Neural progenitor cell (in vitro differentiated cells): ENCODE results near the gene SYNM. TPM values are rescaled to one million over a fixed set of nuclear protein-coding genes. Genes with fewer than 3 reads are reported as not detected.

Experiments
- DNase-seq: peaks from one replicate; pipeline ENCODE4 v3.0.0-alpha.2; 2016; ENCODE audit warnings: low spot score
- H2AFZ ChIP-seq: fragments of 200-600 bp; sonication (generic); replicated peaks from 2 replicates; pipeline ENCODE4 v1.6.1; 2016; ENCODE audit warnings: antibody characterized with exemption
- H3F3A ChIP-seq: fragments of 200-600 bp; sonication (generic); 2 replicates; pipeline ENCODE4 v1.6.1; 2016; ENCODE audit warnings: antibody characterized with exemption, low read depth
- H3K27ac ChIP-seq: fragments of 200-600 bp; sonication (generic); 2 replicates; pipeline ENCODE4 v1.5.1; 2016; ENCODE audit warnings: mild to moderate bottlenecking
- H3K27me3 ChIP-seq: fragments of 200-600 bp; sonication (generic); 2 replicates; pipeline ENCODE4 v1.6.1; 2016; ENCODE audit warnings: mild to moderate bottlenecking, moderate library complexity
- H3K36me3 ChIP-seq: fragments of 200-600 bp; sonication (generic); 2 replicates; pipeline ENCODE4 v1.5.1; 2016
- H3K4me1 ChIP-seq: fragments of 200-600 bp; sonication (generic); 2 replicates; pipeline ENCODE4 v1.6.1; 2016; ENCODE audit warnings: mixed run types
- H3K4me2 ChIP-seq: fragments of 200-600 bp; sonication (generic); 2 replicates; pipeline ENCODE4 v1.6.1; 2016
- H3K4me3 ChIP-seq: fragments of 200-600 bp; sonication (generic); 2 replicates; pipeline ENCODE4 v1.5.1; 2016
- H3K79me2 ChIP-seq: fragments of 200-600 bp; sonication (generic); 2 replicates; pipeline ENCODE4 v1.6.1; 2016; ENCODE audit warnings: low read depth
- H3K9ac ChIP-seq: fragments of 200-600 bp; sonication (generic); 2 replicates; pipeline ENCODE4 v1.6.1; 2016
- H3K9me3 ChIP-seq: fragments of 200-600 bp; sonication (generic); 2 replicates; pipeline ENCODE4 v1.5.1; 2016; ENCODE audit warnings: low read depth
- H4K20me1 ChIP-seq: fragments of 200-600 bp; sonication (generic); 2 replicates; pipeline ENCODE4 v1.6.1; 2016; ENCODE audit warnings: low read depth
- H3K27ac Mint-ChIP-seq: 3 replicates; pipeline ENCODE4 v1.8.0; 2021; ENCODE audit warnings: mixed read lengths
- H3K27me3 Mint-ChIP-seq: 2 replicates; pipeline ENCODE4 v1.8.0; 2022; ENCODE audit warnings: low read depth, mild to moderate bottlenecking, inconsistent platforms, moderate library complexity, mixed read lengths; ENCODE audit not compliant: insufficient read depth
- H3K36me3 Mint-ChIP-seq: 3 replicates; pipeline ENCODE4 v1.8.0; 2021; ENCODE audit warnings: mixed read lengths
- H3K4me1 Mint-ChIP-seq: 3 replicates; pipeline ENCODE4 v1.8.0; 2021; ENCODE audit warnings: mixed read lengths
- H3K4me3 Mint-ChIP-seq: 3 replicates; pipeline ENCODE4 v1.8.0; 2021; ENCODE audit warnings: mild to moderate bottlenecking, moderate library complexity, mixed read lengths
- H3K9me3 Mint-ChIP-seq: 3 replicates; pipeline ENCODE4 v1.8.0; 2020; ENCODE audit warnings: mixed read lengths
- EZH2 ChIP-seq: fragments of 200-600 bp; sonication (generic); IDR thresholded peaks from 2 replicates; pipeline ENCODE4 v1.6.1; 2017; ENCODE audit warnings: antibody characterized with exemption, mild to moderate bottlenecking, moderate library complexity
- EZH2phosphoT487 ChIP-seq: fragments of 200-600 bp; sonication (generic); IDR thresholded peaks from 2 replicates; pipeline ENCODE4 v1.6.1; 2017; ENCODE audit warnings: antibody characterized with exemption
- total RNA-seq: library from RNA; depleted of rRNA; stranded (reverse); fragments of >200 nt; gene quantifications from 2 replicates; pipeline ENCODE4 v1.2.3, GENCODE V29; 2015; ENCODE audit warnings: low replicate concordance
- TF ChIP-seq, protein P1 (sequence below): fragments of 200-600 bp; sonication (generic); IDR thresholded peaks from 2 replicates; pipeline ENCODE4 v1.5.1; 2017; ENCODE audit warnings: antibody characterized with exemption, mild to moderate bottlenecking

SYNM gene
- total RNA-seq, 1 donor from 2014 or later = 0.97 TPM

DNA sequence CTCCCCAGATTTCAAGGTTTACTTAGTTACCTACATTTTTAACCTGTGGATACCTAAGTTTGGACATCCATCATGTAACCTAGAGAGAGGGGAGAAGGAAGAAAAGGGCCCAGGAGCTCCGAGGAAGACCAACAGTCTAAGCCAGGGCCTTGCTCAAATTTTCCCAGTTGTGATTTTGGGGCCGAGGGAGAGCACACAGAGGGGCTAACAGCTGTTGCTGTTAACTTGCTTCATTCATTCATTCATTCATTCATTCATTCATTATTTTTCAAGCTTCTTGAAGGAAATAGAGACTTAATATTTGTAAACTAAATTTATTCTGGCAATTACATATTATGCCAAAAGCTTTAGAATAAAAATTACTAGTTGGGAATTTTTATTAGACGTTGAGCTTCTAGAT, 22.9 kb downstream of the SYNM start:
- Histone ChIP-seq H2AFZ (no peak overlapping the region), H4K20me1 (no peaks in the 10 kb centered on the region), H3K27me3 (no peaks in the 10 kb centered on the region), H3F3A (no peaks in the 10 kb centered on the region), H3K4me2 (no peak overlapping the region), H3K79me2 (no peaks in the 10 kb centered on the region), H3K4me1 (peaks cover 10% of the 10 kb centered on the region), H3K9ac (no peak overlapping the region), H3K9me3 (no peaks in the 10 kb centered on the region), H3K4me3 (no peak overlapping the region), H3K27ac (no peak overlapping the region), H3K36me3 (no peaks in the 10 kb centered on the region)
- Mint-ChIP-seq H3K27ac (no peak overlapping the region), H3K9me3 (no peaks in the 10 kb centered on the region), H3K27me3 (peaks cover 4% of the 10 kb centered on the region), H3K36me3 (peaks cover 34% of the 10 kb centered on the region), H3K4me1 (peaks cover 36% of the 10 kb centered on the region), H3K4me3 (no peak overlapping the region)
- DNase-seq = no peak
- TF ChIP-seq, protein P1, sequence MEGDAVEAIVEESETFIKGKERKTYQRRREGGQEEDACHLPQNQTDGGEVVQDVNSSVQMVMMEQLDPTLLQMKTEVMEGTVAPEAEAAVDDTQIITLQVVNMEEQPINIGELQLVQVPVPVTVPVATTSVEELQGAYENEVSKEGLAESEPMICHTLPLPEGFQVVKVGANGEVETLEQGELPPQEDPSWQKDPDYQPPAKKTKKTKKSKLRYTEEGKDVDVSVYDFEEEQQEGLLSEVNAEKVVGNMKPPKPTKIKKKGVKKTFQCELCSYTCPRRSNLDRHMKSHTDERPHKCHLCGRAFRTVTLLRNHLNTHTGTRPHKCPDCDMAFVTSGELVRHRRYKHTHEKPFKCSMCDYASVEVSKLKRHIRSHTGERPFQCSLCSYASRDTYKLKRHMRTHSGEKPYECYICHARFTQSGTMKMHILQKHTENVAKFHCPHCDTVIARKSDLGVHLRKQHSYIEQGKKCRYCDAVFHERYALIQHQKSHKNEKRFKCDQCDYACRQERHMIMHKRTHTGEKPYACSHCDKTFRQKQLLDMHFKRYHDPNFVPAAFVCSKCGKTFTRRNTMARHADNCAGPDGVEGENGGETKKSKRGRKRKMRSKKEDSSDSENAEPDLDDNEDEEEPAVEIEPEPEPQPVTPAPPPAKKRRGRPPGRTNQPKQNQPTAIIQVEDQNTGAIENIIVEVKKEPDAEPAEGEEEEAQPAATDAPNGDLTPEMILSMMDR = no peak
- TF ChIP-seq EZH2 (no peak), EZH2phosphoT487 (no peak)

- no peaks in the 10 kb centered on the region for H3K79me2 ChIP-seq
- H3K4me3 Mint-ChIP-seq = no peak overlapping the region
- H3K4me2 ChIP-seq = no peak overlapping the region
- peaks cover 9% of the 10 kb centered on the region for H3K4me1 ChIP-seq
- H3K36me3 Mint-ChIP-seq = peaks cover 34% of the 10 kb centered on the region
- H3K9ac ChIP-seq = no peak overlapping the region
- no peaks in the 10 kb centered on the region for H3K27me3 ChIP-seq
- H3K27ac ChIP-seq = no peak overlapping the region
- no peak overlapping the region for H2AFZ ChIP-seq
- no peaks in the 10 kb centered on the region for H3K36me3 ChIP-seq
- DNase-seq = no peak
- no peaks in the 10 kb centered on the region for H4K20me1 ChIP-seq
- no peaks in the 10 kb centered on the region for H3K9me3 Mint-ChIP-seq
- H3K27ac Mint-ChIP-seq = no peak overlapping the region
- no peaks in the 10 kb centered on the region for H3F3A ChIP-seq
- no peaks in the 10 kb centered on the region for H3K9me3 ChIP-seq
- peaks cover 30% of the 10 kb centered on the region for H3K4me1 Mint-ChIP-seq
- H3K27me3 Mint-ChIP-seq = peaks cover 2% of the 10 kb centered on the region
- TF ChIP-seq, protein P1 = no peak
- TF ChIP-seq EZH2 (no peak), EZH2phosphoT487 (no peak)
- H3K4me3 ChIP-seq = no peak overlapping the region
These were observed 23.5 kb downstream of the SYNM start for GRCh38 chr15:99128411-99128810.

DNA sequence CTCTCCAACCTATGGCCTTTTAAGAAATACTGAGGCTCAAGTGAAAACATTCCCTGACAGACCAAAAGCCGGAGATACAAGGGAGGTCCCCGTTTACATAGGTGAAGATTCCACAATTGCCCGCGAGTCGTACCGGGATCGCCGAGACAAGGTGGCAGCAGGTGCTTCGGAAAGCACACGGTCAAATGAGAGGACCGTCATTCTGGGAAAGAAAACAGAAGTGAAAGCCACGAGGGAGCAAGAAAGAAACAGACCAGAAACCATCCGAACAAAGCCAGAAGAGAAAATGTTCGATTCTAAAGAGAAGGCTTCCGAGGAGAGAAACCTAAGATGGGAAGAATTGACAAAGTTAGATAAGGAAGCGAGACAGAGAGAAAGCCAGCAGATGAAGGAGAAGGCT, 24.8 kb downstream of the SYNM start:
- DNase-seq = no peak
- no peaks in the 10 kb centered on the region for H3F3A ChIP-seq
- TF ChIP-seq EZH2phosphoT487 = no peak
- no peak for TF ChIP-seq EZH2
- H3K9me3 ChIP-seq = no peaks in the 10 kb centered on the region
- Mint-ChIP-seq H3K4me3 (no peak overlapping the region), H3K4me1 (peaks cover 18% of the 10 kb centered on the region), H3K27ac (peak overlapping the region; percentile 1), H3K27me3 (no peaks in the 10 kb centered on the region), H3K36me3 (peaks cover 34% of the 10 kb centered on the region), H3K9me3 (no peaks in the 10 kb centered on the region)
- H3K4me2 ChIP-seq = no peak overlapping the region
- H2AFZ ChIP-seq = no peak overlapping the region
- H3K9ac ChIP-seq = no peak overlapping the region
- H3K27me3 ChIP-seq = no peaks in the 10 kb centered on the region
- H4K20me1 ChIP-seq = no peaks in the 10 kb centered on the region
- H3K4me3 ChIP-seq = no peak overlapping the region
- H3K36me3 ChIP-seq = no peaks in the 10 kb centered on the region
- no peaks in the 10 kb centered on the region for H3K4me1 ChIP-seq
- H3K27ac ChIP-seq = no peak overlapping the region
- no peaks in the 10 kb centered on the region for H3K79me2 ChIP-seq

GRCh38 chr15:99130314-99130713, 25.4 kb downstream of the SYNM start:
- no peak overlapping the region for H3K9ac ChIP-seq
- no peaks in the 10 kb centered on the region for H4K20me1 ChIP-seq
- no peaks in the 10 kb centered on the region for H3F3A ChIP-seq
- H3K4me1 ChIP-seq = no peaks in the 10 kb centered on the region
- Mint-ChIP-seq H3K27ac (no peak overlapping the region), H3K27me3 (no peaks in the 10 kb centered on the region), H3K9me3 (no peaks in the 10 kb centered on the region), H3K4me3 (no peak overlapping the region), H3K36me3 (peaks cover 34% of the 10 kb centered on the region), H3K4me1 (peaks cover 21% of the 10 kb centered on the region)
- no peak overlapping the region for H2AFZ ChIP-seq
- no peaks in the 10 kb centered on the region for H3K36me3 ChIP-seq
- H3K79me2 ChIP-seq = no peaks in the 10 kb centered on the region
- DNase-seq = no peak
- no peak overlapping the region for H3K4me2 ChIP-seq
- H3K9me3 ChIP-seq = no peaks in the 10 kb centered on the region
- no peak overlapping the region for H3K4me3 ChIP-seq
- no peaks in the 10 kb centered on the region for H3K27me3 ChIP-seq
- TF ChIP-seq EZH2phosphoT487 = no peak
- TF ChIP-seq EZH2 = no peak
- TF ChIP-seq, protein P1 = no peak
- H3K27ac ChIP-seq = no peak overlapping the region
